Mesenchymal stem cell (in vitro differentiated cells and primary cell): ENCODE measurements around the gene ZNF222.

Experiments used
- DNase-seq: peaks from one replicate; pipeline ENCODE4 v3.0.0-alpha.2; 2013
- H2AFZ ChIP-seq: one replicate; pipeline ENCODE4 v1.6.1; 2013; ENCODE audit warnings: low read depth, mild to moderate bottlenecking, control low read depth, inconsistent platforms, low read length, moderate library complexity
- H2AK5ac ChIP-seq: 2 replicates; pipeline ENCODE4 v1.6.1; 2013; ENCODE audit warnings: low read length, moderate library complexity, mild to moderate bottlenecking, inconsistent platforms; ENCODE audit not compliant: severe bottlenecking
- H2BK120ac ChIP-seq: one replicate; pipeline ENCODE4 v1.6.1; 2013; ENCODE audit warnings: low read depth, mild to moderate bottlenecking, inconsistent platforms, low read length, moderate library complexity
- H2BK12ac ChIP-seq, 2 experiments: one replicate each; pipeline ENCODE4 v1.6.1; 2013; ENCODE audit warnings: inconsistent platforms in 2 of 2, low read length in 2 of 2, mild to moderate bottlenecking in 2 of 2, moderate library complexity in 2 of 2, control low read depth in 1 of 2
- H2BK15ac ChIP-seq: one replicate; pipeline ENCODE4 v1.6.1; 2013; ENCODE audit warnings: mild to moderate bottlenecking, low read depth, inconsistent platforms; ENCODE audit not compliant: poor library complexity, severe bottlenecking
- H2BK5ac ChIP-seq: 2 replicates; pipeline ENCODE4 v1.6.1; 2013; ENCODE audit warnings: low read depth, mild to moderate bottlenecking, low read length, control low read depth, inconsistent platforms; ENCODE audit not compliant: poor library complexity, severe bottlenecking
- H3K14ac ChIP-seq, 2 experiments: one replicate each; pipeline ENCODE4 v1.6.1; 2013; ENCODE audit warnings: inconsistent platforms in 2 of 2, low read length in 2 of 2, control low read depth in 1 of 2, mild to moderate bottlenecking in 1 of 2, moderate library complexity in 1 of 2
- H3K18ac ChIP-seq, 2 experiments: one replicate each; pipeline ENCODE4 v1.6.1; 2013; ENCODE audit warnings: inconsistent platforms in 2 of 2, low read length in 2 of 2, control low read depth in 1 of 2, low read depth in 1 of 2, mild to moderate bottlenecking in 1 of 2
- H3K23ac ChIP-seq, 2 experiments: one replicate each; pipeline ENCODE4 v1.6.1; 2013; ENCODE audit warnings: inconsistent platforms in 2 of 2, low read length in 2 of 2, mild to moderate bottlenecking in 2 of 2, moderate library complexity in 2 of 2, control low read depth in 1 of 2
- H3K27ac ChIP-seq: 2 replicates; pipeline ENCODE4 v1.5.1; 2013; ENCODE audit warnings: mild to moderate bottlenecking, moderate library complexity, low read length, control low read depth, inconsistent platforms; ENCODE audit not compliant: poor library complexity, severe bottlenecking
- H3K27me3 ChIP-seq, 2 experiments: 2 replicates each; pipeline versions ENCODE4 v1.6.1 to v1.7.0; 2013; ENCODE audit warnings: low read length in 2 of 2, mild to moderate bottlenecking in 2 of 2, moderate library complexity in 2 of 2, control low read depth in 1 of 2, inconsistent platforms in 1 of 2; ENCODE audit not compliant: control insufficient read depth in 1 of 2, insufficient read depth in 1 of 2
- H3K36me3 ChIP-seq, 2 experiments: 2 replicates each; pipeline versions ENCODE4 v1.6.1 to v1.7.0; 2013; ENCODE audit warnings: low read length in 2 of 2, control low read depth in 1 of 2, inconsistent platforms in 1 of 2, low read depth in 1 of 2, mild to moderate bottlenecking in 1 of 2; ENCODE audit not compliant: insufficient read depth in 2 of 2, control insufficient read depth in 1 of 2
- H3K4ac ChIP-seq, 2 experiments: one replicate each; pipeline ENCODE4 v1.6.1; 2013; ENCODE audit warnings: inconsistent platforms in 2 of 2, low read length in 2 of 2, mild to moderate bottlenecking in 2 of 2, moderate library complexity in 2 of 2, control low read depth in 1 of 2, low read depth in 1 of 2
- H3K4me1 ChIP-seq: 2 replicates; pipeline ENCODE4 v1.6.1; 2013; ENCODE audit warnings: low read depth, low read length, control low read depth; ENCODE audit not compliant: control insufficient read depth, insufficient read depth
- H3K4me2 ChIP-seq: 2 replicates; pipeline ENCODE4 v1.6.1; 2013; ENCODE audit warnings: low read length, mild to moderate bottlenecking, inconsistent platforms; ENCODE audit not compliant: poor library complexity, severe bottlenecking
- H3K4me3 ChIP-seq, 2 experiments: 2 replicates each; pipeline versions ENCODE4 v1.5.1 to v1.7.0; 2013; ENCODE audit warnings: low read length in 2 of 2, mild to moderate bottlenecking in 2 of 2, control low read depth in 1 of 2, low read depth in 1 of 2; ENCODE audit not compliant: insufficient read depth in 1 of 2
- H3K79me1 ChIP-seq: replicated peaks from 2 replicates; pipeline ENCODE4 v1.6.1; 2013; ENCODE audit warnings: mild to moderate bottlenecking, control low read depth, low read length, inconsistent platforms; ENCODE audit not compliant: poor library complexity, severe bottlenecking
- H3K9ac ChIP-seq: 2 replicates; pipeline ENCODE4 v1.7.0; 2013; ENCODE audit warnings: mild to moderate bottlenecking, low read length, moderate library complexity
- H3K9me3 ChIP-seq: 2 replicates; pipeline ENCODE4 v1.7.0; 2013; ENCODE audit warnings: mild to moderate bottlenecking, low read length; ENCODE audit not compliant: control insufficient read depth
- H4K8ac ChIP-seq: one replicate; pipeline ENCODE4 v1.6.1; 2013; ENCODE audit warnings: inconsistent platforms, mild to moderate bottlenecking, low read length, moderate library complexity
- H4K91ac ChIP-seq: one replicate; pipeline ENCODE4 v1.6.1; 2013; ENCODE audit warnings: mild to moderate bottlenecking, low read length, inconsistent platforms
- WGBS: methylation state at CpG from one replicate; pipeline ENCODE4 v1.1.7; 2013; ENCODE audit warnings: mixed read lengths; 5-methylcytosine and 5-hydroxymethylcytosine counted together

Gene ZNF222

GRCh38 chr19:44051650-44052402 lies 26.6 kb downstream of the ZNF222 start, which contains the start of gene ZNF223:
ZNF223 (plus strand) TSS chr19:44052036; CDS start chr19:44055177, 3,141 bp downstream.
- H2AK5ac ChIP-seq = no peak within 1 kb of the TSS
- H3K36me3 ChIP-seq = peaks cover 9 to 14% of the 10 kb centered on the region in 2 experiments
- no peak within 1 kb of the TSS for H2BK5ac ChIP-seq
- 4% methylated on average over 38 of the region's 38 CpGs for WGBS
- H3K4ac ChIP-seq = peak within 1 kb of the TSS in 1 of 2 experiments; percentile 86
- peak within 1 kb of the TSS; percentile 95 for H3K9ac ChIP-seq
- H4K8ac ChIP-seq = peak within 1 kb of the TSS; percentile 97
- H4K91ac ChIP-seq = no peak within 1 kb of the TSS
- peak; percentile 85 for DNase-seq
- peak within 1 kb of the TSS in 1 of 2 experiments; percentile 73 for H3K14ac ChIP-seq
- peak within 1 kb of the TSS in 1 of 2 experiments; percentile 96 for H3K18ac ChIP-seq
- peaks cover 14% of the 10 kb centered on the region for H3K9me3 ChIP-seq
- peak within 1 kb of the TSS; percentile 86 for H3K4me2 ChIP-seq
- peak within 1 kb of the TSS; percentile 61 for H3K27ac ChIP-seq
- peak within 1 kb of the TSS; percentile 98 for H2AFZ ChIP-seq
- no peak within 1 kb of the TSS for H2BK12ac ChIP-seq
- peak within 1 kb of the TSS; percentile 91 to 95 for H3K4me3 ChIP-seq
- no peak within 1 kb of the TSS for H3K23ac ChIP-seq
- peaks cover 0 to 8% of the 10 kb centered on the region in 2 experiments for H3K27me3 ChIP-seq
- peak within 1 kb of the TSS; percentile 21 for H2BK120ac ChIP-seq
- H2BK15ac ChIP-seq = no peak within 1 kb of the TSS
- H3K79me1 ChIP-seq = peaks cover 23% of the 10 kb centered on the region
- H3K4me1 ChIP-seq = peaks cover 1% of the 10 kb centered on the region

DNA sequence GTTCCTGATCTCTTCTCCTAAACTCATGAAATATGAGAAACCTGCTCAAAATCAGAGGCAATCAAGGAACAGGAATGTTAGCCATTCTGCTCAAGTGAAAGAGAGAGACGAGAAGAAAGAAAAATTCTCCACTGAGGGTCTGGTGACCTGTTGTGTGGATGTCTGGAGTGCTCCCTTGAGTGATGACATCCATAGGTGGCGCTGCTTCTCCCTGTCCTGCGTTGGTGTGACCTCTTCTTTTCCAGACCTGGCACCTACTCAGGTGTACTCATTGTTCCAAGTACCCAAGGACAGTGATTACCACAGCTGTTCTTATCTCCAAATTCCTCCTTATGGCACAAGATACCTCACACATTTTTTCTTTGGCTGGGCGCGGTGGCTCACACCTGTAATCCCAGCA lies 30.7 kb downstream of the ZNF222 start:
- H4K8ac ChIP-seq = no peak overlapping the region
- H3K9me3 ChIP-seq = peaks cover 18% of the 10 kb centered on the region
- 88% methylated on average over 5 of the region's 5 CpGs for WGBS

GRCh38 chr19:44059229-44059628 lies 34.0 kb downstream of the ZNF222 start:
- no peak overlapping the region for H3K9ac ChIP-seq
- no peaks in the 10 kb centered on the region for H3K27me3 ChIP-seq
- peaks cover 23% of the 10 kb centered on the region for H3K79me1 ChIP-seq
- H2AK5ac ChIP-seq = no peak overlapping the region
- no peak overlapping the region for H3K18ac ChIP-seq
- H3K4ac ChIP-seq = no peak overlapping the region
- H3K9me3 ChIP-seq = peaks cover 39% of the 10 kb centered on the region
- H3K27ac ChIP-seq = no peak overlapping the region
- no peak overlapping the region for H2BK5ac ChIP-seq
- H3K4me2 ChIP-seq = no peak overlapping the region
- no peak overlapping the region for H3K14ac ChIP-seq
- H3K23ac ChIP-seq = no peak overlapping the region
- H4K8ac ChIP-seq = no peak overlapping the region
- peaks cover 51 to 85% of the 10 kb centered on the region in 2 experiments for H3K36me3 ChIP-seq
- H2BK120ac ChIP-seq = no peak overlapping the region
- no peak overlapping the region for H3K4me3 ChIP-seq
- 96% methylated on average over 2 of the region's 2 CpGs for WGBS
- H2BK12ac ChIP-seq = no peak overlapping the region
- no peak overlapping the region for H2AFZ ChIP-seq
- no peaks in the 10 kb centered on the region for H3K4me1 ChIP-seq
- DNase-seq = no peak
- H2BK15ac ChIP-seq = no peak overlapping the region
- no peak overlapping the region for H4K91ac ChIP-seq

More for the DNA sequence above, 30.7 kb downstream of the ZNF222 start:
- Histone ChIP-seq H3K18ac (no peak overlapping the region), H2AK5ac (no peak overlapping the region), H3K79me1 (peaks cover 32% of the 10 kb centered on the region), H4K91ac (no peak overlapping the region), H2BK12ac (no peak overlapping the region), H3K4me3 (no peak overlapping the region), H3K4ac (no peak overlapping the region), H2AFZ (no peak overlapping the region), H3K36me3 (peaks cover 37 to 52% of the 10 kb centered on the region in 2 experiments), H2BK120ac (no peak overlapping the region), H3K23ac (no peak overlapping the region), H3K4me2 (no peak overlapping the region), H3K14ac (no peak overlapping the region), H3K27ac (no peak overlapping the region), H2BK15ac (no peak overlapping the region), H3K27me3 (peaks cover 0 to under 1% of the 10 kb centered on the region in 2 experiments), H3K9ac (no peak overlapping the region), H3K4me1 (peaks cover 1% of the 10 kb centered on the region), H2BK5ac (no peak overlapping the region)
- no peak for DNase-seq

GRCh38 chr19:44061038-44061437 lies 35.9 kb downstream of the ZNF222 start:
- no peak overlapping the region for H3K4me3 ChIP-seq
- H3K27ac ChIP-seq = no peak overlapping the region
- no peak overlapping the region for H3K4me2 ChIP-seq
- no peak overlapping the region for H4K91ac ChIP-seq
- no peak overlapping the region for H3K23ac ChIP-seq
- WGBS = no CpG with 5 or more reads among the region's 1 CpG
- H3K4ac ChIP-seq = no peak overlapping the region
- no peak overlapping the region for H4K8ac ChIP-seq
- DNase-seq = no peak
- no peak overlapping the region for H3K18ac ChIP-seq
- H3K36me3 ChIP-seq = peaks cover 50 to 88% of the 10 kb centered on the region in 2 experiments
- no peak overlapping the region for H3K14ac ChIP-seq
- no peaks in the 10 kb centered on the region for H3K4me1 ChIP-seq
- no peak overlapping the region for H2BK15ac ChIP-seq
- no peak overlapping the region for H2AK5ac ChIP-seq
- H2AFZ ChIP-seq = no peak overlapping the region
- no peak overlapping the region for H2BK120ac ChIP-seq
- H2BK5ac ChIP-seq = no peak overlapping the region
- H3K9me3 ChIP-seq = peaks cover 46% of the 10 kb centered on the region
- no peak overlapping the region for H2BK12ac ChIP-seq
- H3K79me1 ChIP-seq = peaks cover 10% of the 10 kb centered on the region
- H3K27me3 ChIP-seq = no peaks in the 10 kb centered on the region
- no peak overlapping the region for H3K9ac ChIP-seq
